ENCODE results near the gene RAB11FIP5. TPM values are rescaled to one million over a fixed set of nuclear protein-coding genes. Genes with fewer than 3 reads are reported as not detected.

Gene RAB11FIP5
- total RNA-seq, 1 experiment from 2014 or later, result 20.8 TPM

- ChIA-PET CTCF (no interaction called here), POLR2A (no interaction called here), RAD21 (ENCODE audit: low non-redundant PET in 1 of 2, low total read pairs in 2 of 2, uncharacterized antibody in 2 of 2, unreplicated experiment in 2 of 2) (no interaction called here)
- Histone ChIP-seq H3K79me2 (ENCODE audit: insufficient read depth, low read length) (peaks cover 14% of the 10 kb centered on the region; the same call in 1 of the 2 replicates), H3K36me3 (ENCODE audit: control insufficient read depth in 1 of 2, insufficient read depth in 2 of 2, low read length in 2 of 2) (no peaks in the 10 kb centered on the region), H3K27me3 (ENCODE audit: insufficient read depth, low read length) (no peaks in the 10 kb centered on the region), H4K20me1 (ENCODE audit: insufficient read depth) (no peaks in the 10 kb centered on the region), H3K4me2 (ENCODE audit: low read length) (no peak overlapping the region), H3K4me3 (replicated peaks in 1 of 2; ENCODE audit: low read depth in 1 of 2, low read length in 2 of 2) (no peak overlapping the region), H3K9ac (ENCODE audit: low read length) (no peak overlapping the region), H3K4me1 (ENCODE audit: control insufficient read depth in 1 of 2, insufficient read depth in 2 of 2, low read length in 2 of 2) (peaks cover 5 to 18% of the 10 kb centered on the region in 2 experiments; a peak in 3 of 4 replicates), H2AFZ (ENCODE audit: low read depth, low read length, poor library complexity, severe bottlenecking) (no peak overlapping the region), H3K9me2 (ENCODE audit: insufficient read depth) (no peaks in the 10 kb centered on the region), H3K9me3 (ENCODE audit: control insufficient read depth in 1 of 2, insufficient read depth in 1 of 2, low read depth in 1 of 2, low read length in 2 of 2) (no peaks in the 10 kb centered on the region), H3K27ac (ENCODE audit: low read depth, low read length) (no peak overlapping the region)
- ATAC-seq (no peak), DNase-seq (ENCODE audit: low read depth, low spot score) (no peak)
- no TSS peak for BruUV-seq (replicated peaks)
- intact Hi-C loops (cut with micrococcal nuclease), result loop anchor here (5.0 kb wide), 1 partner anchor 82 kb away; no protein-coding TSS in a partner anchor
- TF ChIP-seq, protein P1, sequence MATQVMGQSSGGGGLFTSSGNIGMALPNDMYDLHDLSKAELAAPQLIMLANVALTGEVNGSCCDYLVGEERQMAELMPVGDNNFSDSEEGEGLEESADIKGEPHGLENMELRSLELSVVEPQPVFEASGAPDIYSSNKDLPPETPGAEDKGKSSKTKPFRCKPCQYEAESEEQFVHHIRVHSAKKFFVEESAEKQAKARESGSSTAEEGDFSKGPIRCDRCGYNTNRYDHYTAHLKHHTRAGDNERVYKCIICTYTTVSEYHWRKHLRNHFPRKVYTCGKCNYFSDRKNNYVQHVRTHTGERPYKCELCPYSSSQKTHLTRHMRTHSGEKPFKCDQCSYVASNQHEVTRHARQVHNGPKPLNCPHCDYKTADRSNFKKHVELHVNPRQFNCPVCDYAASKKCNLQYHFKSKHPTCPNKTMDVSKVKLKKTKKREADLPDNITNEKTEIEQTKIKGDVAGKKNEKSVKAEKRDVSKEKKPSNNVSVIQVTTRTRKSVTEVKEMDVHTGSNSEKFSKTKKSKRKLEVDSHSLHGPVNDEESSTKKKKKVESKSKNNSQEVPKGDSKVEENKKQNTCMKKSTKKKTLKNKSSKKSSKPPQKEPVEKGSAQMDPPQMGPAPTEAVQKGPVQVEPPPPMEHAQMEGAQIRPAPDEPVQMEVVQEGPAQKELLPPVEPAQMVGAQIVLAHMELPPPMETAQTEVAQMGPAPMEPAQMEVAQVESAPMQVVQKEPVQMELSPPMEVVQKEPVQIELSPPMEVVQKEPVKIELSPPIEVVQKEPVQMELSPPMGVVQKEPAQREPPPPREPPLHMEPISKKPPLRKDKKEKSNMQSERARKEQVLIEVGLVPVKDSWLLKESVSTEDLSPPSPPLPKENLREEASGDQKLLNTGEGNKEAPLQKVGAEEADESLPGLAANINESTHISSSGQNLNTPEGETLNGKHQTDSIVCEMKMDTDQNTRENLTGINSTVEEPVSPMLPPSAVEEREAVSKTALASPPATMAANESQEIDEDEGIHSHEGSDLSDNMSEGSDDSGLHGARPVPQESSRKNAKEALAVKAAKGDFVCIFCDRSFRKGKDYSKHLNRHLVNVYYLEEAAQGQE (IDR thresholded peaks at IDR 0.05; ENCODE audit: low read depth), result no peak
- TF ChIP-seq ZNF274 (IDR thresholded peaks at IDR 0.05; ENCODE audit: low read depth, low read length) (no peak), ZFX (IDR thresholded peaks at IDR 0.05) (no peak), CEBPB (IDR thresholded peaks at IDR 0.05; ENCODE audit: low read depth) (no peak), EGR1 (IDR thresholded peaks at IDR 0.05; ENCODE audit: low read depth) (no peak), MAX (IDR thresholded peaks at IDR 0.05) (no peak), RAD21 (IDR thresholded peaks at IDR 0.05; ENCODE audit: low read depth) (no peak)
Observed at GRCh38 chr2:73074110-73075069, 38.4 kb downstream of the RAB11FIP5 start.

Data from HCT116 (cell line).